Measurements from ENCODE around the gene ZNF827.

ZNF827 gene

DNA sequence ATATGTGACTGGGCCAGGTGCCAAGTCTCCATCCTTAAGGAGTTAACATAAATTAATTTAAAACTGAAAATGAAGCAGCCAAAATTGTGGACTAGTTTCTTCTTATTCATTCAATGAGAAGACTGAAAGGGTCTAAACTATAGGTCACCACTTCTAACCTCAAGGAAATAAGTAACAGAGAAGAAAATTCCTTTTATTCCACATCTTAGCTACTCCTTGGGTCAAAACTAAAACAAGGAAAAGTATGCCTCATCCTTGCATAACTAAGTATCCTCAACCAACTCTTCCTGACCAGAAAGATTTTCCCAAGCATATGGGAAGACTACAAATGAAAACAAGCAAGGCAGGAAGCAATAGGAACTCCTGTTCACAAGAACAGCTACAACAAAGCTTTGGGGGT lies 71.2 kb downstream of the ZNF827 start:
- Histone ChIP-seq H3K9me3 (ENCODE audit: control insufficient read depth, low read length) (no peaks in the 10 kb centered on the region), H3K9ac (ENCODE audit: low read length) (no peak overlapping the region), H3K4me1 (ENCODE audit: control insufficient read depth, insufficient read depth, low read length) (peaks cover 15% of the 10 kb centered on the region), H3K4me3 (ENCODE audit: low read length) (no peak overlapping the region), H3K27me3 (ENCODE audit: control insufficient read depth, insufficient read depth, low read length) (no peaks in the 10 kb centered on the region), H3K36me3 (ENCODE audit: control insufficient read depth, insufficient read depth, low read length) (no peaks in the 10 kb centered on the region)

GRCh38 chr4:145866991-145867390 lies 71.6 kb downstream of the ZNF827 start:
- no peaks in the 10 kb centered on the region for H3K27me3 ChIP-seq (ENCODE audit: control insufficient read depth, insufficient read depth, low read length)
- peaks cover 15% of the 10 kb centered on the region for H3K4me1 ChIP-seq (ENCODE audit: control insufficient read depth, insufficient read depth, low read length)
- H3K9ac ChIP-seq (ENCODE audit: low read length): no peak overlapping the region

GRCh38 chr4:145865274-145865941 lies 73.2 kb downstream of the ZNF827 start:
- no peak overlapping the region for H3K9ac ChIP-seq (ENCODE audit: low read length)
- H3K4me1 ChIP-seq (ENCODE audit: control insufficient read depth, insufficient read depth, low read length): peaks cover 14% of the 10 kb centered on the region
- no peak overlapping the region for H3K4me3 ChIP-seq (ENCODE audit: low read length)
- no peaks in the 10 kb centered on the region for H3K27me3 ChIP-seq (ENCODE audit: control insufficient read depth, insufficient read depth, low read length)
- no peaks in the 10 kb centered on the region for H3K36me3 ChIP-seq (ENCODE audit: control insufficient read depth, insufficient read depth, low read length)
- H3K9me3 ChIP-seq (ENCODE audit: control insufficient read depth, low read length): no peaks in the 10 kb centered on the region

More at GRCh38 chr4:145866991-145867390, 71.6 kb downstream of the ZNF827 start:
- no peak overlapping the region for H3K4me3 ChIP-seq (ENCODE audit: low read length)
- no peaks in the 10 kb centered on the region for H3K36me3 ChIP-seq (ENCODE audit: control insufficient read depth, insufficient read depth, low read length)
- H3K9me3 ChIP-seq (ENCODE audit: control insufficient read depth, low read length): no peaks in the 10 kb centered on the region

DNA sequence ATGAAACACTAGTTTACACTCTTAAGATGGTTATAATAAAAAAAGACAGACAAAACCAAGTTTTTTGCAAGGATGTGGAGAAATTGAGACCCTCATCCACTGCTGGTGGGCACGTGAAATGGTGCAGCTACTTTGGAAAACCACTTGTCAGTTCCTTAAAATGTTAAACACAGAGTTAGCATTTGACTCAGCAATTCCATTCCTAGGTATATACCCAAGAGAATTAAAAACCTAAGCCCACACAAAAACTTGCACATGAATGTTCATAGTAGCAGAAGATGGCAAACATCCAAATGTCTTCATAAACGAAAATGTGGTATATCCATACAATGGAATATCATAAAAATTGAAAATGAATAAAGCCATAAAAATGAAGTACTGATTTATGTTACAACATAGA lies 75.4 kb downstream of the ZNF827 start:
- no peaks in the 10 kb centered on the region for H3K27me3 ChIP-seq (ENCODE audit: control insufficient read depth, insufficient read depth, low read length)
- peaks cover 5% of the 10 kb centered on the region for H3K4me1 ChIP-seq (ENCODE audit: control insufficient read depth, insufficient read depth, low read length)
- H3K36me3 ChIP-seq (ENCODE audit: control insufficient read depth, insufficient read depth, low read length): no peaks in the 10 kb centered on the region
- no peak overlapping the region for H3K9ac ChIP-seq (ENCODE audit: low read length)
- no peak overlapping the region for H3K4me3 ChIP-seq (ENCODE audit: low read length)
- H3K9me3 ChIP-seq (ENCODE audit: control insufficient read depth, low read length): no peaks in the 10 kb centered on the region

DNA sequence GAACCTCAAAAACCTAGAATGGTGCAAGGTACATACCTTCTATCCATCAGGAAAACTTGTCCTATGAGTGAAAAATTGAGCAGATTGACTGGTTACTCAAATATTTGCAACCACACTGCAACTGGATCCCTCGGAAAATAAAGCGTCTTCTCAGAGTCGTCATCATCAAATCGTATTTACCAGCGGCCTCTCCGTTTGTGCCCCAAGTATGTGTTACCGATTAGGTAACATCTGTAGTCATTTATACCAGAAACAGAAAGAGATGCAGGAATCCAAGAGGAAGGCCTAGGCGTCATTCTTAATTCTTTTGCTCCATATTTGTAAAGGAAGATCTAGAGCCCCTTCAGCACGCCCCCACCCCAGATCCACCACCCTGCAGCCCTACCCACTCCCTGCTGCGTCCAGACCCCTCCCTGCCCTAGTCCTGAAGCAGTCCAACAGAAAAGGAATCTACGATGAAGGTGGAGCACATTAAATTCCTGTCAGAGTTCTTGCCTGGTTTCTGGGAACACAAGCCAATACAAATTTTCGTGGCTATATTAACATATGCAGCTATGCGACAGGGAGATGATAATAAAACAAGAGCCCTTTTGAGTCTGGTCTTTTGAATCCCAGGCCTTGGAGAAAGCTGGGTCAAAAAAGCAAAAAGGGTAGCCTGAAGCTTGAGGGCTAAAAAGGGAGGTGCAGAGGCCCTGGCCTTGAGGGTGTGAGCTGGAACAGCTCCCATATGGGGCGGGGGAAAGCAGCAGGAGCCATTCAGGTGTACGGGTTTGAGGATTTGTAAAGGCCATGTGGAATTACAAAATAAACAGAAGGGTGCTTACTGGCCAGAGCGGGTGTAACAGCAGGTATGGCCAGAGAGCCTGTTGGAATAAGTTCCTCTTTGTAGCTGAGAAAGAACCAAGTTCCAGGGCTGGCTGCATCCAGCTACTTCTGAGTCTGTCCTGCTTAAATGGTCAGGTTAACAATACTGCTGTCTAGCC lies 77.0 kb downstream of the ZNF827 start:
- H3K4me1 ChIP-seq (ENCODE audit: control insufficient read depth, insufficient read depth, low read length): no peaks in the 10 kb centered on the region
- no peaks in the 10 kb centered on the region for H3K27me3 ChIP-seq (ENCODE audit: control insufficient read depth, insufficient read depth, low read length)
- no peak overlapping the region for H3K4me3 ChIP-seq (ENCODE audit: low read length)
- H3K36me3 ChIP-seq (ENCODE audit: control insufficient read depth, insufficient read depth, low read length): no peaks in the 10 kb centered on the region
- no peak overlapping the region for H3K9ac ChIP-seq (ENCODE audit: low read length)
- no peaks in the 10 kb centered on the region for H3K9me3 ChIP-seq (ENCODE audit: control insufficient read depth, low read length)

DNA sequence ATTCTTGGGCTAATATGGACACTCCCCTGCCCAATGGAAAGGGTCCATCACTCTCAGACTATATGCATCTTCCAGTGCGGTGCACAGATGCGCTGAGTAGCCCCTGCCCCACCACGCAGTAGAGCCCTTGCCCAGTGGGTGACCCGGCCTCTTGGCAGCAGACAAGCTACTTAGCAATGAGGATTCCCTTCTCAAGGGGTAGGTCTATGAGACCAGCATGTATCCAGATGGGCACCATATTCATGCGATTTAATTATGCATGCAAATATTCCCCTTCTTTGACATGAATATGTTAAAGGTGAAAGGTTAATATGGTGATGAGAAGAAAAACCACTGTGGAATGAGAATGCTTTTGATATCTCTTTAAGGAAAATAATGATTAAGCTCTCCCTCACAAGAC lies 77.7 kb downstream of the ZNF827 start:
- Histone ChIP-seq H3K36me3 (ENCODE audit: control insufficient read depth, insufficient read depth, low read length) (no peaks in the 10 kb centered on the region), H3K9ac (ENCODE audit: low read length) (no peak overlapping the region), H3K27me3 (ENCODE audit: control insufficient read depth, insufficient read depth, low read length) (no peaks in the 10 kb centered on the region), H3K4me3 (ENCODE audit: low read length) (no peak overlapping the region), H3K9me3 (ENCODE audit: control insufficient read depth, low read length) (no peaks in the 10 kb centered on the region), H3K4me1 (ENCODE audit: control insufficient read depth, insufficient read depth, low read length) (no peaks in the 10 kb centered on the region)

DNA sequence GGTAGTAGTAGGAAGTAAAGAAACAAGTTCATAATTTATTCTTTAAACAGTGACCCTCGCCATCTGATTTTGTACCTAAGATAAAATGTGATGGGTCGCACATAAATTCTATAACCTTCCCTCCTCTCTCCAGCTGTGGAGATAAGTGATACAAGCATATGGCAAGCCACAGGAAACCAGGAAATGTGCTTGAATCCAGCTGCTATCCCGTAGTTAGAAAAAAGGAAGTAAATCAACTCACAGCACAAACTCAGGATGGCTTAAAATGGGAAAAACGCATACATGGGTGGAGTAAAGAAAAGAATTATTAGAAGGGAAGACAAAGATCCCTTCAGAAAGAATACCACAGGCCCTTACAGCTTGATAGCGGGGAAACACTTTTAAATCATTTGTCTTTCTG lies 78.2 kb downstream of the ZNF827 start:
- Histone ChIP-seq H3K4me3 (ENCODE audit: low read length) (no peak overlapping the region), H3K36me3 (ENCODE audit: control insufficient read depth, insufficient read depth, low read length) (no peaks in the 10 kb centered on the region), H3K9me3 (ENCODE audit: control insufficient read depth, low read length) (no peaks in the 10 kb centered on the region), H3K9ac (ENCODE audit: low read length) (no peak overlapping the region), H3K4me1 (ENCODE audit: control insufficient read depth, insufficient read depth, low read length) (no peaks in the 10 kb centered on the region), H3K27me3 (ENCODE audit: control insufficient read depth, insufficient read depth, low read length) (no peaks in the 10 kb centered on the region)

- no peak overlapping the region for H3K9ac ChIP-seq (ENCODE audit: low read length)
- no peaks in the 10 kb centered on the region for H3K27me3 ChIP-seq (ENCODE audit: control insufficient read depth, insufficient read depth, low read length)
- no peaks in the 10 kb centered on the region for H3K4me1 ChIP-seq (ENCODE audit: control insufficient read depth, insufficient read depth, low read length)
- no peaks in the 10 kb centered on the region for H3K9me3 ChIP-seq (ENCODE audit: control insufficient read depth, low read length)
- no peaks in the 10 kb centered on the region for H3K36me3 ChIP-seq (ENCODE audit: control insufficient read depth, insufficient read depth, low read length)
- no peak overlapping the region for H3K4me3 ChIP-seq (ENCODE audit: low read length)
These were observed 78.7 kb downstream of the ZNF827 start for GRCh38 chr4:145859926-145860325.

DNA sequence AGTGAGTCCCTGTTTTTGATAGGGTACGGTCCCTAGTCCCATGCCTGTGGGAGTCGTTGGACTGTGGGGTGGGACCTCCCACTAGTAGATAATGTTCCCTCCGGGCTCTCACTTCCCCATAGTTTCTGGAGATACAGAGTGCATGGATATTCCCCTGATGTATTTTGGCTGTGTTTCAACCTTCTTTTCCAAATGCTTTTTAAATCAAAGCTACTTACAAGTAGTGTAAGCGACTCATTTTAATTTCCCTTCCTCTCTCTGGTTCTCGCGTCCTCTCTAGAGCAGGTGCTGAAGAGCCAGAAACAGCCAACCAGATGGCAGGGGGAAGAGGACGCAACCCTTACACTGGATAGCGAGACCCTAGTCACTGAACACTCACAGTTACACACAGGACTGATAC lies 79.2 kb downstream of the ZNF827 start:
- Histone ChIP-seq H3K9me3 (ENCODE audit: control insufficient read depth, low read length) (no peaks in the 10 kb centered on the region), H3K4me3 (ENCODE audit: low read length) (no peak overlapping the region), H3K9ac (ENCODE audit: low read length) (no peak overlapping the region), H3K36me3 (ENCODE audit: control insufficient read depth, insufficient read depth, low read length) (no peaks in the 10 kb centered on the region), H3K4me1 (ENCODE audit: control insufficient read depth, insufficient read depth, low read length) (no peaks in the 10 kb centered on the region), H3K27me3 (ENCODE audit: control insufficient read depth, insufficient read depth, low read length) (no peaks in the 10 kb centered on the region)

DNA sequence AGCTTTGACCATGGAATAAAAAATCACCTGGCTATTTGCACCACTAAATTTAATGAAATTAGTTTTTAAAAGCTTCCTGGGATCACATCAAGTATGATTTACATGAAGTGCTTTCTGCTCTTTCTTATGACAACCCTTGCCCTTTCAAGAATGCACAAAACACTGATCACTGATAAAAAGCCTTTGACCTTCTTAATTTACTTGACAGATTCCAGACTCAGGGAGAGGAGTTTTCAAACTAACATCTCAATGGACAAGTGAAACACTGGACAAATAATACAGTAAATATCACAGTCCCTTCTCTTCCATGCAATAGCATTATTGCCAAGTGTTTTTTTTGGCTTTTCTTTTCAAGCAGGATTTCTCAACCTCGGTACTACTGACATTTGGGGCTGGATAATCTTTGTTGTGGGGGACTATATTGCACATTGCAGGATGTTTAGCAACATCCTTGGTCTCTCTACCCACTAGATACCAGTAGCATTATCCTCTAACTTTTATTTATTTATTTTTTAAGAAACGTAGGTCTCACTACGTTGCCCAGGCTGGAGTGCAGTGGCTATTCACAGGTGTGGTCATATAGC lies 86.3 kb downstream of the ZNF827 start:
- H3K9me3 ChIP-seq (ENCODE audit: control insufficient read depth, low read length): no peaks in the 10 kb centered on the region
- H3K4me3 ChIP-seq (ENCODE audit: low read length): no peak overlapping the region
- no peak overlapping the region for H3K9ac ChIP-seq (ENCODE audit: low read length)
- H3K36me3 ChIP-seq (ENCODE audit: control insufficient read depth, insufficient read depth, low read length): no peaks in the 10 kb centered on the region
- H3K4me1 ChIP-seq (ENCODE audit: control insufficient read depth, insufficient read depth, low read length): peaks cover 13% of the 10 kb centered on the region
- no peaks in the 10 kb centered on the region for H3K27me3 ChIP-seq (ENCODE audit: control insufficient read depth, insufficient read depth, low read length)

DNA sequence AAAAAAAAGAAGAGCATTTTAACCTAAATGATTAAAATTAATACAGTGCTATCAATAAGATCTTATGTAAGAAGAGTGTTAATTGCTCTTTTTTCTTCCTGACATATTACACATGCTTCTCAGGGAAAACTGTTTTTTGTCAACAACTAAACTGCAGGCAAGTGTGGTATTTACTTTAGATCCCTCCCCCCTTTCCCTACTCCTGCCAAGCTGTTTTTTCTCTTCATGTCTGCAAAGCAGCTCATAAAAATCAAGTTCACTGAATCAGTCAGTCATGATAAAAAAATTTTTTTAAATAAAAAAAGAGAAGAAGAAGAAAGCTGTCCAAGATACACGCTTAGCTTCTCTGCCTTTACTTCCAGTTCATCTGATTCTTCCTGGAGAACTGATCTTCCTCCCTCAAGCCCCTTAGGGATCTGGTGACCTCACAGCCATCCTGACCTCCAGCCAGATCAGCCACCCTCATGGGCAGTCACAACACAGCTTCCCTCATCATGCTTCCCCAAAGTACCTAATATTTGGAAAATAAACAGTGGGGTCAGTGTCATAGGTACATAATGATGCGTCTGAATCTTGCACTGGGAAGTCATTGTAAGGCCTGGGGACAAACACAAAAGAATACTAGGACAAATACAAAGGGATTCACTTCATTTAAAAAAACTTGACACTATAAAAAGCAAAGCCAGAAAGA lies 87.0 kb downstream of the ZNF827 start:
- H3K9me3 ChIP-seq (ENCODE audit: control insufficient read depth, low read length): no peaks in the 10 kb centered on the region
- no peak overlapping the region for H3K9ac ChIP-seq (ENCODE audit: low read length)

More for the DNA sequence above, 87.0 kb downstream of the ZNF827 start:
- peaks cover 13% of the 10 kb centered on the region for H3K4me1 ChIP-seq (ENCODE audit: control insufficient read depth, insufficient read depth, low read length)
- no peaks in the 10 kb centered on the region for H3K36me3 ChIP-seq (ENCODE audit: control insufficient read depth, insufficient read depth, low read length)
- H3K4me3 ChIP-seq (ENCODE audit: low read length): no peak overlapping the region
- H3K27me3 ChIP-seq (ENCODE audit: control insufficient read depth, insufficient read depth, low read length): no peaks in the 10 kb centered on the region

Data from mucosa of stomach (tissue), 1 donor.